MV-4-11 (cell line): ENCODE results near the gene HOXD12.

Source experiments
- DNase-seq: peaks from one replicate; lab custom pipeline; 2025; lab: John Stamatoyannopoulos, UW

The HOXD12 gene, protein sequence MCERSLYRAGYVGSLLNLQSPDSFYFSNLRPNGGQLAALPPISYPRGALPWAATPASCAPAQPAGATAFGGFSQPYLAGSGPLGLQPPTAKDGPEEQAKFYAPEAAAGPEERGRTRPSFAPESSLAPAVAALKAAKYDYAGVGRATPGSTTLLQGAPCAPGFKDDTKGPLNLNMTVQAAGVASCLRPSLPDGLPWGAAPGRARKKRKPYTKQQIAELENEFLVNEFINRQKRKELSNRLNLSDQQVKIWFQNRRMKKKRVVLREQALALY

DNA sequence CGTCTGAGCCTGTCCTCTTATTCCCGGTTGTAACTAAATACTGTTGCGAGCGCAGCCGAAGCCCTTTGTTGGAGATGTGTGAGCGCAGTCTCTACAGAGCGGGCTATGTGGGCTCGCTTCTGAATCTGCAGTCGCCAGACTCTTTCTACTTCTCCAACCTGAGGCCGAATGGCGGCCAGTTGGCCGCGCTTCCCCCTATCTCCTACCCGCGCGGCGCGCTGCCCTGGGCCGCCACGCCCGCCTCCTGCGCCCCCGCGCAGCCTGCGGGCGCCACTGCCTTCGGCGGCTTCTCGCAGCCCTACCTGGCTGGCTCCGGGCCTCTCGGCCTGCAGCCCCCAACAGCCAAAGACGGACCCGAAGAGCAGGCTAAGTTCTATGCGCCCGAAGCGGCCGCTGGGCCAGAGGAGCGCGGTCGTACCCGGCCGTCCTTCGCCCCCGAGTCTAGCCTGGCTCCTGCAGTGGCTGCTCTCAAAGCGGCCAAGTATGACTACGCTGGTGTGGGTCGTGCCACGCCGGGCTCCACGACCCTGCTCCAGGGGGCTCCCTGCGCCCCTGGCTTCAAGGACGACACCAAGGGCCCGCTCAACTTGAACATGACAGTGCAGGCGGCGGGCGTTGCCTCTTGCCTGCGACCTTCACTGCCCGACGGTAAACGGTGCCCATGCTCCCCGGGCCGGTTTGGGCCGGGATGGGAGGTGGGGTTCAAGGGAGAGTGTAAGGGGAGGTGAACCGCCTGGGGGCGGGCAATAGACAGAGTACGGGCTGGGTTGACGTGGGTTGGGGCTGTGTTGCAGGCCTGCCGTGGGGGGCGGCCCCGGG is at the start of gene HOXD12:
Gene HOXD12, plus strand, starts transcription at position 68 of the 819 bp plus-strand sequence. Its CDS starts 7 bp downstream, at position 75.
- no peak for DNase-seq

DNA sequence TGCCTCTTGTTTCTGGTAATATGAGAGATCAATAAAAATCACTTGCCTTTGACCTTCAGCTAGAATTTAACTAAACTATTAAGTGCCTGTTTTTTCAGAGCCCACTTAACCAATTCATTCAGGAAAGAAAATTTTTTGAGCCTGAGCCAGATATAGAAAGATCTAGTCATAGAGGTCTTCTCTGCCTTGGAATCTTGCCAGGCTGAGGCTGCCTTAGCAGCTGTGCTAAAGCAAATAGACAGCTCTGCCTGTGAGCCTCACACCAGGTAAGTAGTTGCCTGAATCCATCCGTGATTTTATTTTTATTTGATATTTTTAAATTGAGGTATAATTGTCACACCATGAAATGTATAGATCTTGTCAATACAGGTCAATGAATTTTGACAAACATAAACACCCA is 43.2 kb upstream of the HOXD12 start:
- no peak for DNase-seq

DNA sequence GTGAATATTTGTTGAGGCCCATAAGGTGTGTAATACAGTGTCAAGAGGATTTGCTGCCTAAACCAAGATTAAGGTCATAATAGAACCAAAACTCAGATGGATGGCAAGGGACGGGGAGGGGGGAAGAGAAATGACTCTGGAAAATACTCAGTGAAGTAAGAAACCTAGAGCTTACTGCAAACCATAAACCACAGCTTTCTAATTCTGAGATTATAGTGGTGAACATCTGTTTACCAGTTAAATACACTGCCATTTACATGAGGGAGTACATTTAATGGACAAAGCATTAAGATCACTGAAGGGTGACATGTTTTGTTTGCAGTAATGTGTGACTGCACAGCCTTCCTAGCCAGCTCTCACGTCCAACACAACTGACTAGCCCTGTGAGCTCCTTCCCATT is 35.6 kb upstream of the HOXD12 start:
- DNase-seq = peak; percentile 11

DNA sequence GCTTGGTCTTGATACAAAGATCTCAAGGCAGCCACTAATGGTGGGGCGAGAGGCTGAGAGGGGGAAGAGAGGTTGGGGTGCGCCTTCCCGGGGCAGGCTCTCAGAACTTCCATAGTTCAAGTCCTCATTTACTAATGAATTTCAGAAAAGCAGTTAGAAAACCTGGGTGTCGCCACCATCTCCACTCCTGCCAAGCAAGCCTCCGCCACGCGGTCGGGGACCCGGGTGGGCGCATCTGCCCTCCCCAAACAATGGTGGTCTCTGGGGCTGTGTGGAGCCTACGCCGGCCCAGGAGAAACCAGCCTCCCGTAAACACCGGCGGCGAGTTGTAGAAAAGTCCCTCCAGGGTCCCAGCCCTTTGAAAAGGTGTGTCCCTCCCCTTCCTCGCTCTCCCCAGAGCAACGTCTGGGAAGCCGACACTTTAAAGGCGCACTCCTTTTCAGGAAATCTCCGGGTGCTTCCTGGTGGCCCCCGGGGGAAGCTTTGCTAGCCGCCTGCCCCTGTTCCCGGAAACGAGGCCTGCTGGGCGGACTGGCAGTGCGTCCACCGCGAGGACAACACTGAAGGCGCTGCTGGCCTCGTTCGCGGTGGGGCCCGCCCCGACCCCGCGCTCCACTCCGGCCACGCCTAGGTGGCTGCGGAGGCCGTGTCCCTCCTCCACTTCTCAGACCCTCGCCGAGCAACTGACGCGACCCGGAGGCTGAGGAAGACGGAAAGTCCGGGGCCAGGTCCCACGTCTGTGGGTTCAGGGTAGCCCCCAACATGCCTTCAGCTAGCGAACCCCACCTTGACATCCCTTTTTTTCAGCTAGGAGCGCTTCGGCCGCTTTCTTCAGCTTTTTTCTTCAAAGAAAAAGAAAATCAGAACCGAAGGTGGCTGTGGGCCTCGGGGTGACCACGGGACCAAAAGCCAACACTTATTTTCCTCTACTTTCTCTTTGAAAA is 32.7 kb upstream of the HOXD12 start:
- DNase-seq = no peak

DNA sequence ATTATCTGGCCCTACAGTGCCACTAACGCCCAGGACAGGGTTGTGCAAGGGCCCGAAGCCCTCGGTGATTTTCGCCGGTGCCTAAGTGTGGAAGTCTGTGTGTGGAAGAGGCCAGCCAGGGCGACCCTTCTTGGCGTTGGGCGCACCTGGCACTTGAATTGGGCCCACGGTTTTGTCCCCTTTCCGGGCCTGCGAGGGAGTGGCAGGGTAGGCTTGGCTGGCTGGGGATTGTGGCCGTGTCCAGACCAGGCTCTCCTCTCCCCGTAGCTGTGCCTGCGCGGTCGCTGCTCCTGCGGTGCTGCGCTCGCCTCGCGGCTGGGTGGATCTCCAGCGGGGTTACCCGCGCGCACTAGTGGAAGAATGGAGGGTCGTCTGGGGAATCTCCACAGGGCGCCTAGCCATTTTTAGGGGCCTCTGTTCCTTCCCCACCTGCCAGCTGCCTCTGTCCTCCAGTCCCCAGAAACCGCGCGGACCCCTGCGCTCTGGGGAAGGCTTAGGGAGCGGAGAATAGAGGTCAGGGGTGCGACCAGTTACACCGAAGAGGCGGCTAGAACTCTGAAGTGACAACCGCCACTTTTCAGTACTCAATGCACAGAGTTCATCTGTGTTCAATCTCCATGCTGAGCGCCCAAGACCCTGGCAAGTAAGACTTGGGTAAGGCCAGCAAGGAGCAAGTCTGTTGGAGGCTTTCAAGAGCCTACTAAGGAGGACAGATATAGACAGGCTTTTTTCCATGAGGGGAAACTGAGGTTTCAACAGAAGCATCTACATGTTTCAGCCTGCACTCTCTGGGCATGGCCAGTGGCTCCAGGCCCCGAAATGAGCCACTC is 31.8 kb upstream of the HOXD12 start:
- no peak for DNase-seq

DNA sequence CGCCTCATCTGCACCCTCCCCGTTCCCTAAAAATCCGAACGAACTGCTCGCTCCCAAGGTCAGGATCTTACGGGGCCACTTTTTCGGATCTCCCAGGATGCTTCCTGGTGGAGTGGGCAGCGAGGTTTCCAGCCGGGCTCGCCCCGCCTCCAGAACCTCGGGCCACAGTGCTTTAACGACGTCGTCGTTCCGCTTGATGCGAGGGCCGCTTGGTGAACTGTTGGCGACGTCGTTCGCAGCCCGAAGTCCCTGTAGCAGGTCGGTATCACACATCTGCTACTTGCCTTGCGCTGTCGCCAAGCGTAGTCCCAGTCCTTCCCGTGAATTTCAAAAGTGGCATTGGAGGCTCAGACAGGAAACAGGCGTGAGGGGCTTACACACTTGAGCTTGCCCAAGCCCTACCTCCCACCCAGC is 31.2 kb upstream of the HOXD12 start:
- DNase-seq = no peak

DNA sequence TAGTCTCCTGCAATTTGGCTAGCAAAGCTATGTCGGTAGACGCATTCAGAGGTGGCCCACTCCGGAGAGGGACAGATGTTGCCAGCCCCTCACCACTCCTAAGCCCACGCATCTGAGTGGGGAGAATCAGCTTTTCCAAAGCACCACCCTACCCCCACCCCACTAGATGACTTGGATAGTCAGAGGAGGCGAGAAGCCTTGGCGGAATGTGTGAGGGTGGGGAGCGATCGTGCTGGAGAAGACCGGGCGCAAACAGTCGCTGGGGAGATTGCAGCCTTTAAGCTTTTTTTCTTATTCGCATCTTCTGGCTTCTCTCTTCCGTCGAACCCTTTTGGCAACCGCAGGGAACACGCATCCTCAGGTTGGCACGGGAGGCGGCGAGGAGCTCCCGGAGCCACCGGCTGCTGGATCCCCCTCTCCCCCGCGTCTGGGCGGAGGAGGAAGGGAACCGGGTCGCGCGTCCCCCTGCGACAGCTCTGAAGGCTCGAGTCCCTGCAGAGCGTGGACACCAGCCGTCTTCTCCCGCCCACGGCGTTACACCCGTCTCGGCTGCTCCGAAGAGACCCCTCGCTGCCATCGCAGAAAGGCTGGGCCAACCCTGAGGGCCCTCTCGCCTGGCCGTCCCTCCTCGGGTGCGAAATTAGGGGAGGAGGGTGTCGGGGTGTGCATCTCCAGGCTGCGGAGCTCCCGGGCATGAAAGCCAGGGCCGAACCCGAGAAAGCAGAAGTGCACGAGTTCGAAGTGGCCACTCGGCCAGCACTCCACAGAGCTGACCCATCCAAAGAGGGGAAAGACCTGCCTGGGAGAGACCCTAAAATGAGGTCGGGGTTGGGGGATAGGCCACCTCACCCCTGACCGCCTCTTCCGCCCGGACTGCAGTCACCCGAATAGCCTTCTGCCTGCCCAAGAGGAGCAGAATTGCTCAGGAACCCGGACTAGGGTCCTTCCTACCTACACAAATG is 28.0 kb upstream of the HOXD12 start:
- DNase-seq = no peak

DNA sequence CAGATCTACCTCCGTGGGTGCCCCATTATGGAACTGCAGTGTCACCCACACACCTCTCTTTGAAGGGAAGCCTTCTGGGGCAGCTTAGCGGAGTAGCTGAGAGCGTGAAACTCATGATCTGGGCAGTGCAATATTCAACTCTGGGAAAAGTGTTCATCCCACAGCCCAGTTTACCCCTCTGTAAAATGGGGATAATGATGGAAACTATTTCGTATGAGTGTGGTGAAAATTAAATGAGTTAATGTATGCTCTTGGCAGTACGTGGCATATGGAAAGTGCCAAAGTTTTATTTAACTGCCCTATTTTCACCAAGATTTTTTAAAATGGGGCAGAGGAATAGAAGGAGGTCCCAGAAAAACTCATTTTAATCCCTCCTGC is 27.3 kb upstream of the HOXD12 start:
- no peak for DNase-seq

DNA sequence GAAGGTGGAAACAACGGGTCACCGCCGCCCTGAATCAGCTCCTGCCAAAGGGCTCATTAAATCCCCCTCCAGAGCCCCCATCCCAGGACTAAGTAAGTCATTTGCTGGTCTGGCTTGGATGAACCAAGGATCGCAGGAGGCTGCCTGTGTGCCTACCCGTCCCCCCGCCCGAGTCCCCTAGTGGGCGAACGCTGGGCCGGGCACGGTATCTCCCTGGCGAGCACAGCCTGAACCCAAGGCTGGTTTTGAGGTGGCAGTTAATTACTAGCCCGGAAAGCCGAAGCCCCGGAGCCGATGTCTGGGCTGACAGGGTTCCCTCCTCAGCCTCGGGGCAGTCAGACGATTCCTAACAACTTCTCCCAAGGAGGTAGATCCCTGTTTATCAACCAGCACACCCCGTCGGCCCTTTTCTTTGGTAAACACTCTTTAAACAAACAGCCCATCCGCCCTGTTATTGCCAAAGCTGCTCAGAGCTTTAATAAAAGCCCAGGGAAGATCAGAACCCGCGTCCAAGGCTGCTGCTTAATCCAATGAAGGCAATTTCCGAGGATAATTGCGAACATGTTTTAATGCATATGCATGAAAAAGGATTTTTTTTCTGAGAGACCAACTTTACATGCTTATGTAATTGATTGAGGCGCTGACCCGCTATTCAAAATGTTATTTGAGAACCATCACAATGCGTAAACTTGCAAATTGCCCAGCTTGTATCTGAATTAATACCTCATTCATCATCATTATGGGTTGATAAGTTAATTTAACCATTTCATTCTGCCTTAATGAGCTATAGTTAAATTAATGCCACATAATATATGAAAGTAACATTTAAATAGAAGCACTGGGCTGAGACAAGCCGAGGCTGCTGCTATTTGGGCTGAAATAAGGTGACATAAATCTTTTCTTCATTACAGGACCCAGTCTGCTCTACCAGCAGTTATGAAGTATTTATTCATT is 26.4 kb upstream of the HOXD12 start:
- DNase-seq = no peak

DNA sequence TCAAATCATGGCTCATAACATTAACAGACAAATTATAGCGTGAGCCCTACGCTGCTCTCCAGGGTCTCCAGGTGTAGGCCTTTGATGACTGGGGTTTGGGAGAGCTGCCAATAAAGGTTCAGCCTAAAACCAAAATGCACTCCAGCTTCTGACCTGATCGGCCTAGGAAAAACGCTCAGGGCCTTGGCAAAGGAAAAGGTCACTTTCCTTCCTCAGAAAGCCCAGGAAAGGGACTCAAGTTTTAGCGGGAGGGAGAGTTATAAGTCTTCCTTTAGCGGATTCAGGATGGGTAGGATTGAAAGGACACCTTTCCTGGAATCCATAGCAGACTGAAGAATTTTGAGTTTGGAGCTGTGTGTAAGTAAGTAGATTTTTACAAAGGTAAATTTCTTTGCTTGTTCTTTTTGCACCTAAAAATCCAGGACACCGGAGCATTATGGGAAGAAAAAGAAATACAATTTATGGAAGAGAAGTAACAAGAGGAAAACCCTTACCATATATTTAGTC is 24.6 kb upstream of the HOXD12 start:
- no peak for DNase-seq

DNA sequence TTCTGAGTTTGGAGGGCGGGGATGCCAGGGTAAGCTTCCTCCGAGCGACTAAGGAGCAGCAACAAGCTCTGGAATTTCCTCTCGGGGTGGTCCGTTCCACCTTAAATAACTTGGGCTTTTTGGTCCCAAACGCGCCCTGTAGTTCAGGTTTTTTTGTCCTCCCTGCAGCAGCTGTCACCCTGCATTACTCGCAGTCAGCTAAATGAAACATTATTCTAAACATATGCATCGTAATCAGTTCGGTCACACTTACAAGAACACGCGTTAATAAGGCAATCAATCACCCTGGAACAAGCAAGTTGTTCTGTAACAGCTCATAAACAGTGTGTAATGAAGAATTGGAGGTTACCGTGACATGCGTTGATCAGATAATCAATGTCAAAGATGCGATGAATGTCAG is 24.1 kb upstream of the HOXD12 start:
- no peak for DNase-seq

DNA sequence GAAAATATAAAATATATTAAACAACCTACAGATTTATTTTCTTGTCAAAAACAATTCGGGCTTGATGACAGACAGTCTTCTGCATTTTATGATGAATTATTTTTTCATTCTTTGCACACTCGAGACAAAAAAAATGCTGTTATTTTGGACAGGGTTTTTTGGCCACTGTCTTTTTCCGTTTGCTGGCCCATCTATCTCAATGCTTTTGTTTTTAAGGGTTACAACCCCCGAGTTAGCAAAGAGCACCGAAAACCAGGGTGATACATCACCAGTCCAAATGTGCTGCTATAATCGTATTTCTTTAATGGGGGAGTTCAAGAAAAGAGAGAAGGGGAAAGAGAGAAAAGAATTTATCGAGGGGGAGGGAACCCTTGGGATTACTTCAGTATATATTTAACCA is 23.5 kb upstream of the HOXD12 start:
- no peak for DNase-seq

DNA sequence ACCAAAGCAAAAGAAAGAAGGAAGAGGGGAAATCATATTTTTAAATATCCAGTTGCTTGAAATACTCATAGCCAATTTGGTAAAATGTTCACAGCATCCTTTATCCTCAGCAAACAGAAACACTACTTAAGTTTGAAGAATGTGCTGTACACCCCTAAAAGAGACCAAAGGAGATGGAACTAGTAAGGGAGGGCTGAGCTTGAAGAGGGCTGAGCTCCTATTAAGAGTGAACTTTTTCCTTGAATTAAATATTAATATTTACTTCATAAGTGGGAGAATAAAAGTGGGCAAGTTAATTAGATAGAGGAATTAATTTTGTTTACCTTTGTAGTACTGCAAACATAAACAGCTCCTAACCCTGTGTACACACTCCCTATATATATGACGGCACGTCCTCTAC is 22.8 kb upstream of the HOXD12 start:
- DNase-seq = no peak

DNA sequence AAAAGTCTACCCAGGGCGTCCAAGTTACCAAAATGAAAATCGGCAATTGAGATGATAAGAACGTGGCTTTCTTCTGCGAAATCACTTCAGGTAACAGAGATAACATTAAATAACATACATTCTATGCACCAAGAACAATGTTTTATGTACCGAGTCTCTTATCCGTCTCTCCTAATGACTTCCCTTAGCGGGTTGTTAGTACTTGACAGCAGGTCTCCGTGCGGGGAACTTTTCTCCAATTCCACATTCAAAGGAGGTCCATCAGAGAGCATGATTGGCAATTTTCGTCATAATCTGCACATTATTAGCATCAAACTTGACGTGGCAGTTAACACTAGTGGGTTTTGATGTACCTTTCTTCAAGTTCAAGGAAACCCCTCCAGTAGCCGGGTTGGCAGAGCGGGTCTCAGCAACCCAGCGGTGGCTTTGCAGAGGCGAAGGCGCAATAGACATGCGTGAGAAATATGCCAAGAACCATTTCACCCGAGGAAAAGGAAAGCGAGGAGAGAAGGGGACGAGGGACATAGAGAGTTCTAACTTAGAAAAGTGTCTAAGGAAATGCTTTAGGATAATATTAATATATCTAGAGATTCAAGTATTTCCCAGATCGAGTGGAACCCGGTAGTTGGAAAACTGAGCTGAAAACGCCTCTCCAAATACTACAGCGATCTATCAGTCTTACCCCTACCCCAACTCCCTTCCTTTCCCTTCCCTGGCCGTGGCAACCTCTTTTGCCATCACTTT is 20.9 kb upstream of the HOXD12 start:
- DNase-seq = no peak

DNA sequence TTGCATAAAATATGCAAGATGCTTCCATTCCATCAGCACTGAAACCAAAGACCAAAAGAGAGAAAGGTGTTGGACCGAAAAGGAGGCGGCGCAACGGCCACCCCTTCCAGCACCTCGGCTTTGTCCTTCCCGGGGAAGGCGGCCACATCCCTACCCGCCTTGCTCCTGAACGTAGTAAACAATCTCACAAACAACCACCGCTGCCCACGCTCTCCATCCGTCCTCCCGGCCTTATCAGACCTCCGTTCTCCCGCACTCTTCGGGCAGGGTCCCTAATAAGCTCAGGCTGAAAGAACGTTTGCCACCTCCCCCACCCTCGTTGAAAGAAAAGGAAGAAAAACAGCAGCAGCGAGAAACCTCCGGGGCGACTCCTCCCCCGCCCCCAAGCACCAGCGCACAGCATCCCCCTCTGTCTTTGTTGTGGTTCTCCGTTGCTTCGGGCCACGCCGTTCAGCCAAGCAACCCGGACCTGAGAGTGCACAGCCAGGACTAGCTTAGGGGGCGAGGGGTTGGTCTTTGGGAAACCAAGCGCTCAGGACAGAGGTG is 20.2 kb upstream of the HOXD12 start:
- no peak for DNase-seq

DNA sequence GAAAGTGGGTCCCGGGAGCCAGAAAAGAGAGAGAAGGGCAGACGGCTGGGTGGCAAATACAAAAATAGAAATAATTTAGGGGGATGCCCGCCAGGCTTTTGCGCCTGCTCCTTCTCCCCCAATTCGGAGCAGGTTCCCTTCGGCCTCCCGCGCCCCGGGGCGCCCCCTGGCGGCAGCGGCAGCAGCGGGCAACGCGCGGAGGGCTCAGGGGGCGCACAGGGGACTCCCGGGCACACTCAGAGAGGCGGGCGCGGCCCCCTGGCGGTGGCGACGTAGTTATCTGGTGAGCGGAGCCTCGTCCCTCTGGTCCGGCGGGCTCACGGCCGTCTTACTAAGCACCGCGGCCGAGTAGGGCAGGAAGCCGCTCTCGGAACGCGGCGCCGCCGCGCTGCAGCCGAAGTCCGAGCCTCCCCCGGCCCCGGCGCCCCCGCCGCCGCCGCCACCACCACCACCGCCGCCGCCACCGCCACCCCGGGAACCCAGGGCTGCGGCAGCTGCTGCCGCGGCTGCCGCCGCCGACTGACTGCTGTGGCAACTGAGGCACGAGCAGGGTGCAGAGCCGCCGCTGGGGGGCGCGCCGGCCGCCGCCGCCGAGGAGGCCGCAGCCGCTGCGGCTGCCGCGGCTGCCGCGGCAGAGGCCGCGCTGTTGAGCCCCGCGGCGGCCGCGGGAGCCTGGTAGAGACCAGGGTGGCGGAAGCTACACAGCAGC is 19.6 kb upstream of the HOXD12 start:
- no peak for DNase-seq
